HepG2 (cell line): ENCODE results near the gene NDUFS7. TPM values are rescaled to one million over a fixed set of nuclear protein-coding genes. Genes with fewer than 3 reads are reported as not detected.

Source experiments
- CHCHD3 ChIP-seq: sonication (generic); formaldehyde crosslinking; IDR thresholded peaks from 2 replicates; pipeline ENCODE4 v1.8.0; 2022; ENCODE audit warnings: mild to moderate bottlenecking, missing genetic modification reagents, moderate library complexity
- DNMT1 ChIP-seq: sonication (generic); formaldehyde crosslinking; IDR thresholded peaks from 2 replicates; pipeline ENCODE4 v1.5.1; 2020; ENCODE audit warnings: mild to moderate bottlenecking, missing genetic modification reagents
- FOXK1 ChIP-seq: sonication (generic); formaldehyde crosslinking; IDR thresholded peaks from 2 replicates; pipeline ENCODE4 v1.4.0; 2020; ENCODE audit warnings: low read depth, missing genetic modification reagents, borderline replicate concordance
- GATAD2A ChIP-seq: IDR thresholded peaks from 2 replicates; pipeline ENCODE4 v1.6.1; 2016
- HMGA1 ChIP-seq: sonication (generic); formaldehyde crosslinking; conservative IDR thresholded peaks from 2 replicates; pipeline ENCODE4 v1.4.0; 2020; ENCODE audit warnings: missing genetic modification reagents
- HOXA9 ChIP-seq: sonication (generic); formaldehyde crosslinking; IDR thresholded peaks from 2 replicates; pipeline ENCODE4 v1.8.1; 2022; ENCODE audit warnings: missing genetic modification reagents, mild to moderate bottlenecking, moderate library complexity, borderline replicate concordance
- KDM4B ChIP-seq: sonication (generic); formaldehyde crosslinking; IDR thresholded peaks from 2 replicates; pipeline ENCODE4 v1.4.0; 2020; ENCODE audit warnings: missing genetic modification reagents
- KLF11 ChIP-seq: IDR thresholded peaks from 2 replicates; pipeline ENCODE4 v1.6.1; 2016; ENCODE audit warnings: missing compliant biosample characterization
- NCOA2 ChIP-seq: sonication (generic); formaldehyde crosslinking; IDR thresholded peaks from 2 replicates; pipeline ENCODE4 v1.8.0; 2022; ENCODE audit warnings: inconsistent platforms
- NONO ChIP-seq, 2 experiments: fragments of 450-650 bp in 1 of 2; sonication (generic) in 1 of 2; formaldehyde crosslinking in 1 of 2; IDR thresholded peaks in 1 of 2; conservative IDR thresholded peaks in 1 of 2; 2 replicates each; pipeline versions ENCODE4 v1.6.1 to v1.8.0; 2017 to 2022; ENCODE audit warnings: mild to moderate bottlenecking in 1 of 2, missing genetic modification reagents in 1 of 2, moderate library complexity in 1 of 2
- NR1H2 ChIP-seq: sonication (generic); formaldehyde crosslinking; IDR thresholded peaks from 2 replicates; pipeline ENCODE4 v1.8.1; 2022; ENCODE audit warnings: low read depth, missing genetic modification reagents, borderline replicate concordance
- PCBP1 ChIP-seq: fragments of 200-400 bp; formaldehyde crosslinking; IDR thresholded peaks from 2 replicates; pipeline ENCODE4 v1.6.1; 2017; ENCODE audit warnings: mild to moderate bottlenecking, low read depth, low read length, borderline replicate concordance
- POLR2A ChIP-seq, 2 experiments: IDR thresholded peaks; 2 replicates each; pipeline ENCODE4 v1.6.1; 2011; ENCODE audit warnings: low read depth in 2 of 2, low read length in 2 of 2, mild to moderate bottlenecking in 1 of 2, moderate library complexity in 1 of 2; ENCODE audit not compliant: insufficient read depth in 1 of 2
- PPARG ChIP-seq: conservative IDR thresholded peaks from 2 replicates; pipeline ENCODE4 v1.6.1; 2016; ENCODE audit warnings: missing biosample characterization, missing genetic modification reagents
- RARA ChIP-seq: IDR thresholded peaks from 2 replicates; pipeline ENCODE4 v1.6.1; 2016; ENCODE audit warnings: missing genetic modification reagents, missing compliant biosample characterization
- SMAD1 ChIP-seq: sonication (generic); formaldehyde crosslinking; IDR thresholded peaks from 2 replicates; pipeline ENCODE4 v1.4.0; 2020; ENCODE audit warnings: missing genetic modification reagents, low read depth, mild to moderate bottlenecking, borderline replicate concordance
- SOX13 ChIP-seq, 3 experiments: fragments of 450-650 bp in 1 of 3; sonication (generic) in 1 of 3; formaldehyde crosslinking in 1 of 3; IDR thresholded peaks in 2 of 3; conservative IDR thresholded peaks in 1 of 3; 2 replicates each; pipeline versions ENCODE4 v1.5.0 to v1.6.1; 2016 to 2020; ENCODE audit warnings: antibody characterized with exemption in 1 of 3, mild to moderate bottlenecking in 1 of 3, missing compliant biosample characterization in 1 of 3, missing genetic modification reagents in 1 of 3, moderate library complexity in 1 of 3
- SOX5 ChIP-seq: IDR thresholded peaks from 2 replicates; pipeline ENCODE4 v1.6.1; 2016; ENCODE audit warnings: borderline replicate concordance
- SRSF1 ChIP-seq: fragments of 200-400 bp; formaldehyde crosslinking; optimal IDR thresholded peaks from 2 replicates; pipeline ENCODE3; 2017; ENCODE audit warnings: mild to moderate bottlenecking, low read depth, low read length, moderate library complexity
- THAP11 ChIP-seq: IDR thresholded peaks from 2 replicates; pipeline ENCODE4 v1.6.1; 2016; ENCODE audit warnings: missing biosample characterization, missing genetic modification reagents
- ZMAT3 ChIP-seq: sonication (generic); formaldehyde crosslinking; conservative IDR thresholded peaks from 2 replicates; pipeline ENCODE4 v1.7.0; 2021; ENCODE audit warnings: missing genetic modification reagents
- ZNF12 ChIP-seq: sonication (generic); formaldehyde crosslinking; IDR thresholded peaks from 2 replicates; pipeline ENCODE4 v1.5.0; 2020; ENCODE audit warnings: missing genetic modification reagents
- ZNF263 ChIP-seq: sonication (generic); formaldehyde crosslinking; IDR thresholded peaks from 2 replicates; pipeline ENCODE4 v1.4.0; 2020; ENCODE audit warnings: missing genetic modification reagents
- ZNF589 ChIP-seq: sonication (generic); formaldehyde crosslinking; conservative IDR thresholded peaks from 2 replicates; pipeline ENCODE4 v1.8.0; 2022; ENCODE audit warnings: mild to moderate bottlenecking, moderate library complexity, missing genetic modification reagents
- polyA plus RNA-seq, 8 experiments: library from polyadenylated mRNA; depleted of rRNA in 3 of 8; stranded (reverse) in 7 of 8; unstranded in 1 of 8; fragments of >200 nt; fragmentation: Illumina TruSeq in 4 of 8; extraction: Trizol in 4 of 8; gene quantifications; 2 replicates each; pipeline versions ENCODE4 v1.2.1 to v1.2.3, GENCODE V29; 2011 to 2016; ENCODE audit warnings: low read depth in 4 of 8, missing spikeins in 1 of 8, mixed read lengths in 1 of 8; ENCODE audit not compliant: insufficient read depth in 1 of 8
- total RNA-seq, 5 experiments: library from RNA; depleted of rRNA; stranded (reverse); fragments of >200 nt; fragmentation: Illumina TruSeq; extraction: Trizol; gene quantifications; 2 replicates each; pipeline ENCODE4 v1.2.3, GENCODE V29; 2016; ENCODE audit warnings: low read depth in 1 of 5
- TF ChIP-seq, protein P1 (sequence below): sonication (generic); formaldehyde crosslinking; IDR thresholded peaks from 2 replicates; pipeline ENCODE4 v1.4.0; 2020; ENCODE audit warnings: missing genetic modification reagents
- TF ChIP-seq, protein P2 (sequence below), 2 experiments: fragments of 450-650 bp in 1 of 2; sonication (generic) in 1 of 2; formaldehyde crosslinking; IDR thresholded peaks; 2 replicates each; pipeline versions ENCODE4 v1.5.0 to v1.8.0; 2020 to 2022; ENCODE audit warnings: mild to moderate bottlenecking in 1 of 2, missing genetic modification reagents in 1 of 2
- TF ChIP-seq, protein P3 (sequence below): sonication (generic); formaldehyde crosslinking; IDR thresholded peaks from 2 replicates; pipeline ENCODE4 v1.4.0; 2020; ENCODE audit warnings: low read depth, mild to moderate bottlenecking, missing genetic modification reagents
- TF ChIP-seq, protein P4 (sequence below): sonication (generic); formaldehyde crosslinking; IDR thresholded peaks from 2 replicates; pipeline ENCODE4 v1.8.1; 2023; ENCODE audit warnings: mild to moderate bottlenecking, missing genetic modification reagents, borderline replicate concordance

NDUFS7 gene
- total and polyA plus RNA-seq, 2 of the 13 experiments (the other 11 are each of a cell fraction or from before 2014, with no cell fraction given): 34.3 to 66.9 TPM

DNA sequence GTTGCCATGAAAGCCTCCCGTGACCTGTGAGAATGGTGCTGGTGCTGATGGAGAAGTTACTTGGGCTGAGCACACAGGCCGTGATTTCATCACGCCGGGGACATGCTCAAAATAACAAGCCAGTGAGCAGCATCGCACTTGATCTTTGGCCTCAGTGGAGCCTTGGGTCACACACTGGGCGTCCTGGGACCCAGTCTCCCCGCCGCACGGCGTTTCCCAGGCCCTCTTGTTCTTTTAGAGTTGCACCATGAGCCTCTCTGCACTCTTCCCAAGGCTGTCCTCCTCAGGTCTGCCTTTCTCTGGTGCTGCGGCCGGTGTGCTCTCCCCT is 9.5 kb upstream of the NDUFS7 start (continued):
- TF ChIP-seq, protein P1, sequence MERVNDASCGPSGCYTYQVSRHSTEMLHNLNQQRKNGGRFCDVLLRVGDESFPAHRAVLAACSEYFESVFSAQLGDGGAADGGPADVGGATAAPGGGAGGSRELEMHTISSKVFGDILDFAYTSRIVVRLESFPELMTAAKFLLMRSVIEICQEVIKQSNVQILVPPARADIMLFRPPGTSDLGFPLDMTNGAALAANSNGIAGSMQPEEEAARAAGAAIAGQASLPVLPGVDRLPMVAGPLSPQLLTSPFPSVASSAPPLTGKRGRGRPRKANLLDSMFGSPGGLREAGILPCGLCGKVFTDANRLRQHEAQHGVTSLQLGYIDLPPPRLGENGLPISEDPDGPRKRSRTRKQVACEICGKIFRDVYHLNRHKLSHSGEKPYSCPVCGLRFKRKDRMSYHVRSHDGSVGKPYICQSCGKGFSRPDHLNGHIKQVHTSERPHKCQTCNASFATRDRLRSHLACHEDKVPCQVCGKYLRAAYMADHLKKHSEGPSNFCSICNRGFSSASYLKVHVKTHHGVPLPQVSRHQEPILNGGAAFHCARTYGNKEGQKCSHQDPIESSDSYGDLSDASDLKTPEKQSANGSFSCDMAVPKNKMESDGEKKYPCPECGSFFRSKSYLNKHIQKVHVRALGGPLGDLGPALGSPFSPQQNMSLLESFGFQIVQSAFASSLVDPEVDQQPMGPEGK: peak; percentile 73; the same call in 1 of the 2 replicates
- TF ChIP-seq RARA (peak; percentile 76), SMAD1 (CRISPR knock-in tag) (no peak), NCOA2 (CRISPR knock-in tag) (peak; percentile 24; the same call in 1 of the 2 replicates), HOXA9 (no peak), PCBP1 (no peak), POLR2A (IDR thresholded peaks at IDR 0.05; ENCODE audit: insufficient read depth in 1 of 2, low read depth in 2 of 2, low read length in 2 of 2) (peak in 1 of 2 experiments; percentile 28; a peak in 1 of 4 replicates), SOX5 (CRISPR knock-in tag) (no peak; the same call in 1 of the 2 replicates), NONO (IDR thresholded peaks at IDR 0.05) (no peak), NONO (CRISPR knock-in tag; conservative IDR thresholded peaks at IDR 0.05) (peak; percentile 49; the same call in 1 of the 2 replicates), THAP11 (no peak; the same call in 1 of the 2 replicates), ZNF263 (peak; percentile 78), ZNF12 (CRISPR knock-in tag) (0 out of 2 replicates have a peak, but pooled peaks have one; percentile 29), FOXK1 (0 out of 2 replicates have a peak, but pooled peaks have one; percentile 46), SRSF1 (peak; percentile 10), ZNF589 (CRISPR knock-in tag) (no peak), NR1H2 (CRISPR knock-in tag) (no peak), KDM4B (CRISPR knock-in tag) (peak; percentile 83; the same call in 1 of the 2 replicates), HMGA1 (CRISPR knock-in tag) (no peak), CHCHD3 (CRISPR knock-in tag) (no peak), ZMAT3 (no peak), KLF11 (CRISPR knock-in tag) (no peak), DNMT1 (CRISPR knock-in tag) (no peak), PPARG (CRISPR knock-in tag) (0 out of 2 replicates have a peak, but pooled peaks have one; percentile 20), SOX13 (IDR thresholded peaks at IDR 0.05) (no peak), SOX13 (CRISPR knock-in tag; conservative IDR thresholded peaks at IDR 0.05 in 1 of 2, IDR thresholded peaks at IDR 0.05 in 1 of 2) (peak in 1 of 2 experiments; percentile 37; a peak in 1 of 4 replicates), GATAD2A (CRISPR knock-in tag) (peak; percentile 69)
- TF ChIP-seq, protein P2, sequence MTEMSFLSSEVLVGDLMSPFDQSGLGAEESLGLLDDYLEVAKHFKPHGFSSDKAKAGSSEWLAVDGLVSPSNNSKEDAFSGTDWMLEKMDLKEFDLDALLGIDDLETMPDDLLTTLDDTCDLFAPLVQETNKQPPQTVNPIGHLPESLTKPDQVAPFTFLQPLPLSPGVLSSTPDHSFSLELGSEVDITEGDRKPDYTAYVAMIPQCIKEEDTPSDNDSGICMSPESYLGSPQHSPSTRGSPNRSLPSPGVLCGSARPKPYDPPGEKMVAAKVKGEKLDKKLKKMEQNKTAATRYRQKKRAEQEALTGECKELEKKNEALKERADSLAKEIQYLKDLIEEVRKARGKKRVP (CRISPR knock-in tag; IDR thresholded peaks at IDR 0.05): peak in 1 of 2 experiments; percentile 89; a peak in 2 of 4 replicates
- TF ChIP-seq, protein P3, sequence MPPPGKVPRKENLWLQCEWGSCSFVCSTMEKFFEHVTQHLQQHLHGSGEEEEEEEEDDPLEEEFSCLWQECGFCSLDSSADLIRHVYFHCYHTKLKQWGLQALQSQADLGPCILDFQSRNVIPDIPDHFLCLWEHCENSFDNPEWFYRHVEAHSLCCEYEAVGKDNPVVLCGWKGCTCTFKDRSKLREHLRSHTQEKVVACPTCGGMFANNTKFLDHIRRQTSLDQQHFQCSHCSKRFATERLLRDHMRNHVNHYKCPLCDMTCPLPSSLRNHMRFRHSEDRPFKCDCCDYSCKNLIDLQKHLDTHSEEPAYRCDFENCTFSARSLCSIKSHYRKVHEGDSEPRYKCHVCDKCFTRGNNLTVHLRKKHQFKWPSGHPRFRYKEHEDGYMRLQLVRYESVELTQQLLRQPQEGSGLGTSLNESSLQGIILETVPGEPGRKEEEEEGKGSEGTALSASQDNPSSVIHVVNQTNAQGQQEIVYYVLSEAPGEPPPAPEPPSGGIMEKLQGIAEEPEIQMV (CRISPR knock-in tag): 0 out of 2 replicates have a peak, but pooled peaks have one; percentile 40
- TF ChIP-seq, protein P4, sequence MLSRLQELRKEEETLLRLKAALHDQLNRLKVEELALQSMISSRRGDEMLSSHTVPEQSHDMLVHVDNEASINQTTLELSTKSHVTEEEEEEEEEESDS (CRISPR knock-in tag): no peak
